NCI-H2081 treated with DMSO at 0.1 percent for 48 hours (cell line): Measurements from ENCODE around the gene COL23A1.

Source experiments
- DNase-seq: peaks from one replicate; lab custom pipeline; 2025; lab: John Stamatoyannopoulos, UW

The COL23A1 gene

DNA sequence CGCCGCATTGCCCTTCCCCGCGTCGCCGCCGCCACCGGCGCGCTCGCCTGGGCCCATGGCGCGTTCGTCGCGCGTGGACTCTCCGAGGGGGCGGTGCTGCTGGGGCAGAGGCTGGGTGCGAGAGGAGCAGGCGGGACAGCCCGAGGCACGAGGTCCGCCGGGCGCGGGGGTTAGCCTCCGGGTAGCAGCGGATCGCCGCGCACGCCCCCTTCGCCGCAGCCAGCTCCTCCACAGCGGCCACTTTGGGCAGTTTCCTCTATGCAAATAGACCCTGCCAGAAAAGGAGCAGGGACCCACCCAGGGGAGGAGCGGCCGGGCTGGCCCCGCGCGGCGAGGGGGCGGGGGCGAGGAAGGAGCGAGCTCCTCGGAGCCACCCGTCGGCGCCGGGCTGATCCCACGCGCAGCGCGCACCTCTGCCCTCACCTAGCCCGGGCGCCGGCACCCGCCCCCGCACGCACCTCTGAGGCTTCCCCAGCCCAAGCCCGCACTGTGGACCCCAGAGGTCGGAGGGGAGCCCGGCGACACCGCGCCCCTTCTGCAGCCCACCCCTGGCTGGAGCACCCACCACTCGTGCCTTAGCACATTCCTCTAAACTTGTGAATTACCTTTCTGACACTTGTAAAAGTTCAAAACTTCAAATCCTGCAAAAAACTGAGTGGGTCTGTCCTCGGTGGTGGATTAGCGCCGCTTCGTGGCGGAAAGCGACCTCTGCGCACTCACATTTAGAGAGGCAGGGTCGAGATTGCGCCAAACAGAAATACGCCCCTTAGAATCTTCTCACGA lies at the start of gene COL23A1:
Gene COL23A1 (minus strand): TSS at position 253 of the 783 bp plus-strand sequence.
- no peak for DNase-seq

DNA sequence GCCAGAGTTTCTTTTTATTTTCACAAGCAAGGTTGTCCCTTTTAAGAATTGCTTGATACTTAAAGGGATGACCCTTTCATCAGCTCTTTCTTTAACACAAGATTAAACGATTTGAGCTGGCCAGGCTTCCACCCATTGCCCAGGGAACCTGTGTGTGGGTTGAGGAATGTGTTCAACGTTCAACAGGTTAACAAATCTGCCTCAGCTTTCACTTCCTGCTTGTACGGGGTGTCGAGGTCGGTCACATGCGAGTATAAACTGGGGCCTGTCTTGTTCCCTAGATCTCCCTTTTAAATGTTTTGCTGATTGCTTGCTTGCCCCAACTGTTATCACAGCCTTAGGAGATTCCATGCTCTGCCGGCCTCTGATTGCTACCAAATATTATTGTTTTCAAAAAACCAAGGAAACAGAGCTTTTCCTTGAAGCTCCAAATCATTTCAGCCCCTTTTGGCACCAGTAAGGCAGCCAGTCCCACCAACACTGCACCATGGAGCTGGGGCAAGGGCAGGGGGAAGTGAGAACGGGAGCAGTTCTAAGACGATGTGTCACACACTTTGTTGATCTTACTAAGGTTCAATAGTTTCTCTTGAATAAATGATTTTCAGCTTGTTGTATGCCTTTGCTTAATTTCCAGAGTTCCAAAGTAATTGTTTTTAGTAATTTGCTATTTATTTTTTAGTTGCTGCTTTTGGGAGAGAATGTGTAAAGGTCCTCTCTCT lies 47.3 kb upstream of the COL23A1 start:
- DNase-seq: no peak

DNA sequence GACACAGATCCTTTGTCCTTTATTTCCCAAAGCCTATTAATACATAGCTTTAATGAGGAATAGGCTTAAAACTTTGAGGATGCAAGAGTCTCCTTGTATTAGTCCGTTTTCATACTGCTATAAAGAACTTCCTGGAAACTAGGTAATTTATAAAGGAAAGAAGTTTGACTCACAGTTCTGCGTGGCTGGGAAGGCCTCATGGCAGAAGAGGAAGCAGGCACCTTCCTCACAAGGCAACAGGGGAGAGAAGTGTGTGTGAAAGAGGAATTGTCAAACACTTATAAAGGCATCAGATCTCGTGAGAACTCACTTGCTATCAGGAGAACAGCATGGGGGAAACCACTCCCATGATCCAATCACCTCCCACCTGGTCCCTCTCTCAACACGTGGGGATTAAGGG lies 42.1 kb upstream of the COL23A1 start:
- no peak for DNase-seq

DNA sequence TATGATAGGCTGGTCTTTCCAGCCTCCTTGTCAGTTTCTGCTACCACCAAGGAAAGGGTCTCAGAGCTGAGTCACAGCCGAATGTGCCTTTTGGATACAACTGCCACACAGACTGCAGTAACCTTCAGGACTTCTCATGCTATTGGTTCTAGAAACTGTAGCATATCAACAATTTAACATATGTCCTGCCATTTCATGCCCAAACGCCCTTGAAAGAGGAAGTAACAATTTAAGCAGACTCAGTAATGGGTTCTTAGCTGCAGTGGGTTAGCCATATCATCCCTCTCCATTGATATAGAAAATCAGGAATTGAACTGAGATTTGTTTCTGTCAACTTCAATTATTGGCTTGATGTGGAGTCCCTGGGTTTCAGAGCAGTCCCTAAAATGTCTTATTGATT lies 40.8 kb upstream of the COL23A1 start:
- DNase-seq: no peak

DNA sequence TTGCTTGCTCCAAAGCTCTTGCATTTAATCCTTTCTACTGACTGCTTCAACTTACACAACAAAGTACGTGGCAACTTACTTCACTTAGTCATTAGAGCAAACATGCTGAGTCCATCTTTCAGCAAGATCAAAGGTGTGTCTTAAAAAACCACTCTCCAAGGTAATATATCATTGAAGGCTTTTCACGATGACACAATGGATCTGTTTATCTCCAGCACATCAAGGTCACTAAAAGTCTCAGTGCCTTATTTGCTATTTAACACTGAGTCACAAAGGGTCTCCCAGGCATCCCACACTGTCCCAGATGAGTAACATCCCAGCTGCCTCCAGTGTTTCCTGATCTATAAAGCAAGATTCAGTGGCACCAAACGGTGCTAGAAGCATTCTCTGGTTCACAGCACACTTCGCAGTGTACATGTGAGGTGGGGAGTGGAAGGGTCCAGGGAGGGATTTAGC lies 40.3 kb upstream of the COL23A1 start:
- DNase-seq: no peak

DNA sequence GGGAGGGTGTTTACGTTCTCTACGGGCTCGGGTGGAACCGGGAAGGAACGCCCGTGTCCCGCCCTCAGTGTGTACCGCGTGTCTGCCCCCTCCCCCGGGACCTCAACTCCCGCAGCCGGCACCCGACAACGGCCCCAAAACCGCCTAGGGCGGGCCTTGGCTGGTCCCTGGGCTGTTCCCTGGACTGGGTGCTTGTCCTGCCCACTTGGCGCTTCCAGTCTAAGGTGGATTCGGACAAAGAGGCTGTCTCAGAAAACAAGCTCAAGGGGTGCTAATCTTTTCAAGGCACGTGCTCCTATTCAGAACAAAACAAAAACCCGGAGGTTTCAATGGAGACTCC lies 37.0 kb upstream of the COL23A1 start:
- no peak for DNase-seq

DNA sequence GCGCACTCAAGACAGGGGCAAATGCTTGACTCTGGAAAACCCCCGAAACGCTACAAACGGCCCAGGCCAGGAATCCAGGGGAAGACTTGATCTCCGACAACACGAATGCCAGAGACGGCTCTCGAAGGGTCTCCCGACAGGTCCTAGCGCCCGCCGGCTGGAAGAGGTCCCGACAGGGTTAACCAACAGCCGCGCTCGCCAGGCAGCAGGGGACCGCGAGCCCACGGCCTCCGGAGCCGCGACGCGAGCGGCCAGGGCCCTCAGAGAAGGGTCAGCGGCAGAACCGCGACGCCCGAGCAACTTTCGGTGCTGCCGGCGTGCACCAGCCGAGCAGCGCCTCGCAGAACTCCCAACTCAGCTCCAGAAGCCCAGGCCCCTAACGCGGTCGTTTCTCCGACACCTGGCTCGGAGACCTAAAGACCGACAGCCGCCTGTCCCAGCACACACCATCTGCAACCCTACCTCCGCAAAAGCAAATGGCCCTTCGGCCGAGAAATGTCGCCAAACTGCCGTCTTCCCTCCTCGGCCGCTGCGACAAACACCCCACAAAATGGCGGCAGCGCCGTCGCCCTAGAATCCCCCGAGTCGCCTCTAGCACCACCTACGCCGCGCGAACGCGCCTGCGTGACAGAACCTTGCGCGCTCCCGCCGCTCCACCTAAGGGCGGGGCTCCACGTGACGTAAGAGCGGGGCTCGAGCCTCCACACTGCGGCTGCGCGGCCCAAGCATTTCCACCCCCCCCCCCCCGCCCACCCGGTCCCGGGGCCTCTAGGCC lies 36.5 kb upstream of the COL23A1 start, which contains the start of gene CLK4:
Gene CLK4 (minus strand): TSS at position 567 of the 775 bp plus-strand sequence. CDS start 3,634 bp downstream, outside the sequence.
- peak; percentile 49 for DNase-seq

DNA sequence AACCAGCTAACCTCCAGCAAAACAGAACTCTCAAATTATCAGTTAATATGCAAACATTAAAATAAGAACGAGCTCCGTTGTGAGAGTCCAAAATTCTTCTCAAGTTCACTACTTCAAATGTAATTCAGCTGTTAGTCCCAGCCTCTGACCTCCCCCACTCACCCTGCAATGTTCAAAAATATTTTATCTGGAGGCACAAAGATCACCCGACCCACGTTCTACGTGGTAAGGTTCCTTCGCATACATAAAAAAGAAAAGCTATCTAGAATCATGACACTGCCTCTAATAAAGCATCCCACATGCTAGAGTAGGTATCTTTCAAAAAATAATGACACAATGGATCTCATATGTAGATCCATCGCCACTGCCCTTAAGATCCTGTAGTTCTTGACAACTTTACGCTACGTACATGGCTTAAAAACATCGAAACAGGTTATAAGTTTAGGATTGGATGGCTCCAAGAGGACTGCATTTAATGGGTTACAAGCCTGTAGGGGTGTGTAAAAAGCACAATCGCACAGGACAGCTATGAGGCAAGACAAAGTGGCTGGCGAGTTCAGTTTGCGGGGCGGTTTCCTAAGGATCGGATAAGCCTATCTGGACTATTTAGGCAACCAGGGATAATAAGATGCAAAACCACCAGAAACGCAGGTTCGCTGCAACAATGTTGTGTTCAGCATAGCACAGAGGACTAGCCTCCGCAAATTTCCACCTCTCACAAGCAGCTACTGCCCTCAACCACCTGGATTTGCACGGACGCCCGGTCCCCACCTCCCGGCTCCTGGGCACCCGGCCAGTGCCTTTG lies 35.7 kb upstream of the COL23A1 start:
- DNase-seq: no peak

DNA sequence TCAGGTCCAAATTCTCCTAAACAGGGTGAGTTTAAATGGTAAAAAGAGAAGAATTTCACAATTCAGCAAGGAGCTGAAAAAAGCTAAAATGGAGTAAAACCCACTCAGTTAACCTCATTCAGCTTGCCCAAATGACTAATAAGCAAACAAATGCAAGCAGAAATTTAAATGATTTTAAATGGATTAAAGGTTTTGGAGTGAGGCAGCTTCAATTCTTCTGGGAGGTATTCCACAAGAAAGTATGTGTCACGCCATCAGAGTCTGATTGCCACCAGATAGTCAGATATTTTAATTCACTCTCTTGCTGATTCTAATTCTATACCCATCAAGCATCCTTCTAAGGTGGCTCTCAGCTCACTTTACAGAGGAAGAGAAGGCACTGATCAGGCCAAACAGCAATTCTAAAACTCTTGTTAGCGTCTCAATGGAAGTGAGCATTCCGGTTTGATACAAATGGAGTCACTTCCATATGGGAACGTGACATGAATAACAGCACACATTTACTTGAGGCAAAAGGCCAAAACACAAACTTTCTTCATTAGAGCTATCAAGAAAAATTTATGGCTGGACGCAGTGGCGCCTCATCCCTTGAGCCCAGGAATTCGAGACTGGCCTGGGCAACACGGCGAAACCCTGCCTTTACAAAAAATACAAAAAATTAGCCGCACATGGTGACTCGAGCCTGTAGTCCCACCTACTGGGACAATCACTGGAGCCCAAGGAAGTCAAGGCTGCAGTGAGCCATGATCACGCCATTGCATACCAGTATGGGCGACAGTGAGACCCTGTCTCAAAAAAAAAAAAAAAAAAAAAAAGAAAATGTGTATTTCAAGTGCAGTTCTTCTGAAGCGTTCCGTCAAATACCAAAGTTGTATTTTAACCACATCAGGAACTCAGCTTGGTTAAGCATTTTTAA lies 34.7 kb upstream of the COL23A1 start:
- DNase-seq: no peak

DNA sequence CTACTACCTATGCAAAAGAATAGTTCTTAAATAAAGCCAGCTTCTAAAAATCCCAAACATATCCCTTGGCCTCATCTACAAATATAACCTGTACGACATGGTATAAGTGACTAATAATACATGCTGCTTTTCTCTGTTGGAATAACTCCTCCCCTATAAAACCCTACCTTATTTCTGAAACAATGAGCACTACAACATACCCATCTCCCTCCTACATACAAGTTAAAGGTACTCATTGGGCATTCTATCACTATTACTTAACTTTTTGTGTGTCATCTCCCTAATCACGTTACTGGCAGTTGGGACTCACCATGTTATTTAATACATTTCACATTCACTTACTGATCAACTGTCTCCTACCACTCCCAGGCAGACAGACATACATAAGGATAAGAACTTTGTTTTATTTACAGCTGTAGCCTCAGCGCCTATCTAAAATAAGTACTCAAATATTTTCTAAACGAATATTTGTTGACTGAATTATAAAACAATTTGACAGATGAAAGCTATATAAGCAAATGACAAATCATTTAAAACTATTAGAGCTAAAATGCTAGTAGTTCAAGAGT lies 32.6 kb upstream of the COL23A1 start:
- no peak for DNase-seq

DNA sequence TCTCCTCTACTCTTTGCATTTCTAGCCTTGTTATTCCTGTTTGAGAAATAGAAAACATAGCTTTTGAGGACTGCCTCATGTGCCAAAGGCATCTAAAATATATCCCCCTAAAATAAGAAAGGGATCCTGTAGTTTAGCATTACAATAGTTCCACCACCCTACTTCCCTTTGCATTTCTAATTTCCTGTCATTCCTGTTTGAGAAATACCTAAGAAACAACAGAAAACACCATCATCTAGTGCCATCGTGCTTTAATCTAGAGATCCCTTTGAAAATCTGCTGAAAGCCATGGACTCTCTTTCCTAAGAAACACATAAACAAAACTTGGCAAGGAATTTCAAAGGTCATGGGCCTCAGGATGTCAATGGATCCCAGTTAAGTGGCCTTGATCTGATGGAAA lies 29.2 kb upstream of the COL23A1 start:
- no peak for DNase-seq

DNA sequence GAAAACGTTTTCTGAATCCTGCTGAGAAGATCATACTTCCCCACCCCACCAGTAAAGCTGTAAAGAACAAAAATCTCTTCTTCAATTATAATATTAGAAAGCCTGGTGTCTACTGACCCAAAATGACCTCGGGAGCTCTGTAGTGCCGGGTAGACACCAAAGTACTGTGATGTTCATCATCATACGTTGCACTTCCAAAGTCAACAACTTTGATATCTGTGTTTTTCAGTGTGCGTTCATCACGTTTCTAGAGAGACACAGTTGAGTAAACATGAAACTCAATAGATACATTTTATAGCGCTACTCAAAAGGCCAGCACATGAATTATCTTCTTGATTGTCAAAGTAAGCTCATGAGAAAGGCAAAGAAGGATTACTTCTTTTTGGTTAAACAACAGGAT lies 22.1 kb upstream of the COL23A1 start:
- DNase-seq: no peak

DNA sequence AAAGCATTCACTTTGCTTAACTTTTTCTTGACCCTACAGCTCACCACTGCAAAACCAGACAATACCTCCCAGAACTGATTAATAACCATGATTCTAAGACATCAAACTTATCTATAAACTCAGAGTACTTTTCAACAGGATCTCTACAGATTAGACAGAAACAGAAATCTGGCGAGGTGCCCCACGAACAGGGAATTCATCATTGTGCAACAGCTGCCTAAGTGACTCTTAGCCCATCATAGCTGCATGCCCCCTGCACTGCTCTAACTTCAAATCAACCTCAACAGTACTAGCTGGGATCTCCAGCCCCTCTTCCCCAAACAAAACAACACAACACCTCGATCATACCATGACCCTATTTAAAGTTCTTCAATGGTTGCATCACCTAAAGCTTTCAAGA lies 16.1 kb upstream of the COL23A1 start:
- DNase-seq: no peak

DNA sequence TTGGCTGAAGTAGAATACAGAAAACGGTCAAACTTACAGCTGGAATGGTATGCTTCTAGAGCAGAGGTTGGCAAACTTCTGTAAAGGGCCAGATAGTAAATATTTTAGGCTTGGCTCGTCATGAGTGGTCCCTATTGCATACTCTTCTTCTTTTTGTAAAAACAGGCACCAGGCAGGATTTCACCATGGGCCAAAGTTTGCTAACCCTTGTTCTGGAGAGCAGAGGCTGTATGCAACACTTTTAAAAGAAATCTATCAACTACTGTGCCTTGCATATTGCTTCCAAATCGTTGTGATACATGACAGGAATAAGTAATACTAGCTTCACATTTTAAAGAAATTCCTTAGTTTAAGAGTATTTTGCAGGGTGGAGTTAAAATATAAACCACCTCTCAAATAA lies 15.6 kb upstream of the COL23A1 start:
- no peak for DNase-seq

DNA sequence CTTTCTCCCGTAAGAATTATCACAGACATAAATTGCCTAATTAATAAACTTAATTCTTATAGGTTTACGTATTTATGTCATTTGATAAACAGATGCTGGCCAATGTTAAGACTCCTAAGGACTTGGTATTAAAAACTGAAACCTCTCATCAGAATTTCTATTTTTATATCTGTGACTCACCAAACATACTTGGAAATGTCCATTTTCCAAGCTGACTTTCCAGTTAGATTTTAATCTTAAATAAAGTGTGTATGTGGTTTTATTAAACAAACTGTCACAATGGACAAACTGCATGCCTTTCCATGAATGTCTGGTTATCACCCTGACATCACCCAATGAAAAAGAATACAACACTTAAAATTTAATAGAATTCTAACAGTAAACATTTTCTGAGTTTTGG lies 12.6 kb upstream of the COL23A1 start:
- no peak for DNase-seq

DNA sequence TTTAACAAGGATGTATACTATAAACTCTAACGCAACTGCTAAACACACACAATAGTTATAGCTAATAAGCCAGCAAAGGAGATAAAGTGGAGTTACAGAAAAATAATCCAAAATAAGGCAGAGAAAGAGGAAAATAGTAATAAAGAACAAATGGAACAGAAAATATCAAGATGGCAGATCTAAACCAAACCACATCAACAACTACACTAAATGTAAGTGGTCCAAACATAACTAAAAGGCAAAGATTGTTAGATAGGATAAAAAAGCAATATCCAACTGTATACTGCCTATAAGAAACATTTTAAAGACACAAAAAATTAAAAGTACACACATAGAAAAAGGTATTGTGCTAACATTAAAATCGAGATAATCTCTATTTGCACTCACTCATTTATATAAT lies 5.6 kb upstream of the COL23A1 start:
- DNase-seq: no peak

DNA sequence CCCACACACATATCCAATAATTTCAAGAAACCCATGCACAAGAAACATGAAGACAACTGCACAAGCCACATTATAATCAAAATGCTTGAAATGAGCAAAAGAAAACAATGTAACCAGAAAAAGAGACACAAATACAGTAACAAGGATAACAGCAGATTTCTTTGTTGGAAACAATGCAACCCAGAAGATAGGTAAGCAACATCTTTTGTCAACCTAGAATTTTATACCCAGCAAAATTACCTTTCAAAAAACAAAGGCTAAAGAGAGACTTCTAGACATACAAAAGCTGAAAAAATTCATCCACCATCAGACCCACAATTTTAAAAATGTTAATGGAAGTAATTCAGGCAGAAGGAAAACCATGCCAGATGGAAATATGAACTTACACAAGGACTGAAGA lies 5.0 kb upstream of the COL23A1 start:
- DNase-seq: no peak

DNA sequence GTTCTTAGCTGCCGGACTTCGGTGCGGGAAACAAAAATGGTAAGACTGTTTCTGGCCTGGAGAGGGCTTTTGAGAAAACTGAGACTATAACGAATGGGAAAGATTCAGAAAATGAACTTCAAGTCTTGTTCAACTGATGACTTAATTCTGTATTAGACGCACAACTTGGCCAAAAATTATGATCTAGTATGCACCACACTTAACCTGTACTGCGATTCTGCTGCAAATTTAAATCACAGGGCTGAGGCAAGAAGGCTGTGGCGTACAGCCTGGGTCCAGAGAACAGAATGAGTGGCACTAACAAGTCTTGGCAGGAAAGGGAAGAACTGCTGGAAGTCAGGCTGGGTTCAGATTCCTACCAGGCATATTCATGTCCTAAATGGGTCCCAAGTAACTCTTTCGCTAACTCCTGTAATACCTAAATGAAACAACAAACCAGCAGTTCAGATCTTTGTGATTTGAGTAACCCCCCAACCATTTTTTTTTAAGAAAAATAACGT lies 781 bp upstream of the COL23A1 start:
- no peak for DNase-seq

DNA sequence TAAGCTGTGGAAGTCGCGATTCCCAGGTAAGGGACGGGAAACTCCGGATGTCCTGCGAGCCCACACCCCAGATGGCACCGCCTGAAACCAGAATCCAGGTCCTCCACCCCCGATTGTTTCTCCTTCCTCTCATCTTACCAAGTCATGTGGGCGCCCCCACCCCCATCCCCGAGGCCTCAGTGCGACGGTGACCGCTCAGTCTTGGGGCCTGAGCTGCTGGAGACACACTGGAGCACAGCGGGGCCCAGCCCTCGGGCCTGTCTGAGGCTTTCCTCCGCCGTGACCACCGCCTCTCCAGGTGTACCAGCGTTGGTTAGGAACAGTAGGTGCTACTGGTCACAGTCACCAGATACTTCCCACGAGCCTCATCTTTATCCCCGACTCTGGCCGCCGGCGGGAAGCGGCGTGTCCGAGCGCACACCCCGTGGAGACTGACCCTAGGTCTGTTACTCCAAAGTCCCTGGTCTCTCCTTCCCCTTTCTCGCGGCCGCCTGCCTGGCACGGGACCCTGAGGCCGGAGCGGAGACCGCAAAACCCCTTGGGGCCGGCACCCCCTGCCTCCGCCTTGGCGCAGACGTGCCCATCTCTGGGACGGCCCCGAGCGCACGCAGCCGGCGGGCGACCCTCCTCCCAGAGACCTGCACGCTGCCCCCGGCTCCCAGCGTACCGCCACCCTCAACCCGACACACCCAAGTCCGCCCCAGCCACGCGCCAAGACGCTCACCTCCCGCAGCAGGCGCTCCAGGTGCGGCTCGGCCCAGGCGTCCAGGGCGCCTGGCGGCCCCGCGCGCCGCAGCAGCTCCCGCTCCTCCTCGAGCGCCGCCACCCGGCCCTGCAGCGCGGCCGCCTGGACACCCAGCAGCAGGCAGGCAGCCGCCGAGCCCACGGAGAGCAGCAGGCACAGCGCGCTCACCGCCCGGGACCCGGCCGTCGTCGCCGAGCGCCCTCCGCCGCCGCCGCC lies 733 bp downstream of the COL23A1 start:
- DNase-seq: no peak
